Loucy (cell line): ENCODE measurements around the gene RNF169.
A peak's percentile ranks its signal among the peaks of the same experiment; 100 is the strongest.

Experiments used
- H2AFZ ChIP-seq: fragments of 200-600 bp; sonication (generic); 2 replicates; pipeline ENCODE4 v1.6.0; 2016; ENCODE audit warnings: antibody characterized with exemption, mild to moderate bottlenecking, low read length, moderate library complexity
- H3F3A ChIP-seq: fragments of 200-600 bp; 2 replicates; pipeline ENCODE4 v1.6.0; 2016; ENCODE audit warnings: antibody characterized with exemption, low read depth, mild to moderate bottlenecking
- H3K27me3 ChIP-seq: fragments of 200-600 bp; sonication (generic); 2 replicates; pipeline ENCODE4 v1.6.1; 2014; ENCODE audit warnings: low read length, mild to moderate bottlenecking; ENCODE audit not compliant: insufficient read depth, poor library complexity, severe bottlenecking
- H3K36me3 ChIP-seq: fragments of 200-600 bp; sonication (generic); 2 replicates; pipeline ENCODE4 v1.6.1; 2016; ENCODE audit warnings: low read length; ENCODE audit not compliant: insufficient read depth
- H3K4me1 ChIP-seq: fragments of 200-600 bp; sonication (generic); 2 replicates; pipeline ENCODE4 v1.5.1; 2014; ENCODE audit warnings: low read length, mild to moderate bottlenecking; ENCODE audit not compliant: insufficient read depth, poor library complexity, severe bottlenecking
- H3K4me2 ChIP-seq: fragments of 200-600 bp; sonication (generic); 2 replicates; pipeline ENCODE4 v1.6.0; 2014; ENCODE audit warnings: antibody characterized with exemption, low read length, low read depth, mild to moderate bottlenecking; ENCODE audit not compliant: poor library complexity, severe bottlenecking
- H3K4me3 ChIP-seq: fragments of 200-600 bp; sonication (generic); 2 replicates; pipeline ENCODE4 v1.5.1; 2014; ENCODE audit warnings: low read length, mild to moderate bottlenecking, mixed read lengths; ENCODE audit not compliant: poor library complexity, severe bottlenecking
- H3K79me2 ChIP-seq: fragments of 200-600 bp; sonication (generic); 2 replicates; pipeline ENCODE4 v1.6.1; 2014; ENCODE audit warnings: low read length; ENCODE audit not compliant: insufficient read depth
- H3K9ac ChIP-seq: fragments of 200-600 bp; sonication (generic); 2 replicates; pipeline ENCODE4 v1.6.0; 2014; ENCODE audit warnings: mild to moderate bottlenecking, low read depth, low read length, moderate library complexity; ENCODE audit not compliant: poor library complexity, severe bottlenecking
- H3K9me2 ChIP-seq: fragments of 200-600 bp; sonication (generic); replicated peaks from 2 replicates; pipeline ENCODE4 v1.6.1; 2016; ENCODE audit warnings: low read depth, low read length, mixed read lengths
- H3K9me3 ChIP-seq: fragments of 200-600 bp; sonication (generic); 2 replicates; pipeline ENCODE4 v1.6.1; 2014; ENCODE audit warnings: mild to moderate bottlenecking, antibody characterized with exemption, low read length, low read depth; ENCODE audit not compliant: insufficient read depth
- H4K20me1 ChIP-seq: fragments of 200-600 bp; sonication (generic); 2 replicates; pipeline ENCODE4 v1.6.0; 2014; ENCODE audit warnings: antibody characterized with exemption, low read length, mild to moderate bottlenecking; ENCODE audit not compliant: insufficient read depth, poor library complexity, severe bottlenecking
- EZH2phosphoT487 ChIP-seq: fragments of 200-600 bp; IDR thresholded peaks from 2 replicates; pipeline ENCODE4 v1.6.1; 2018; ENCODE audit warnings: antibody characterized with exemption, mild to moderate bottlenecking, moderate library complexity, borderline replicate concordance
- TF ChIP-seq, protein P1 (sequence below): fragments of 200-600 bp; sonication (generic); conservative IDR thresholded peaks from 2 replicates; pipeline ENCODE4 v1.5.1; 2014; ENCODE audit warnings: mild to moderate bottlenecking, antibody characterized with exemption, low read length

RNF169 gene

DNA sequence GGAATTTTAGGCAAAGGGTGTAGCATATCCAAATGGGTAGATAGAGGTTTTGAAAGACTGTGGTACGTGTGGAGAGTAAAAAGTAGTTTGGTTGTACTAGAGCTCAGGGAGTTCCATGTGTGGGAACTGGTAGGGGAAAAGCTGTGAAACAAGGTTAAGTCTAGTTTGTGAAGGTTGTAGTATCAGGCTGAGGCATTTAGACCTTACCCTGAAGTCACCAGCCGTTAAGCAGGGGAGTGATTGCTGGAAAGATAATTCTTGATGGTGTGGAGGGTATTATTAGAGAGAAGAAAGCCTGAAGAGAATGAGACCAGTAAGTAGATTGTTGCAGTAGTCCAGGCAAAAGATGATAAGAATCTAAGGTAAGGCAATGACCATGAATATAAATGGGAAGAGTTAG, 68.0 kb downstream of the RNF169 start:
- no peak overlapping the region for H3K4me3 ChIP-seq
- H3K9me2 ChIP-seq, result no peaks in the 10 kb centered on the region
- H3K9me3 ChIP-seq, result no peaks in the 10 kb centered on the region
- H3F3A ChIP-seq, result no peaks in the 10 kb centered on the region
- H3K27me3 ChIP-seq, result no peaks in the 10 kb centered on the region
- H3K79me2 ChIP-seq, result no peaks in the 10 kb centered on the region
- H3K4me1 ChIP-seq, result peaks cover 36% of the 10 kb centered on the region
- no peak overlapping the region for H3K9ac ChIP-seq
- TF ChIP-seq, protein P1, sequence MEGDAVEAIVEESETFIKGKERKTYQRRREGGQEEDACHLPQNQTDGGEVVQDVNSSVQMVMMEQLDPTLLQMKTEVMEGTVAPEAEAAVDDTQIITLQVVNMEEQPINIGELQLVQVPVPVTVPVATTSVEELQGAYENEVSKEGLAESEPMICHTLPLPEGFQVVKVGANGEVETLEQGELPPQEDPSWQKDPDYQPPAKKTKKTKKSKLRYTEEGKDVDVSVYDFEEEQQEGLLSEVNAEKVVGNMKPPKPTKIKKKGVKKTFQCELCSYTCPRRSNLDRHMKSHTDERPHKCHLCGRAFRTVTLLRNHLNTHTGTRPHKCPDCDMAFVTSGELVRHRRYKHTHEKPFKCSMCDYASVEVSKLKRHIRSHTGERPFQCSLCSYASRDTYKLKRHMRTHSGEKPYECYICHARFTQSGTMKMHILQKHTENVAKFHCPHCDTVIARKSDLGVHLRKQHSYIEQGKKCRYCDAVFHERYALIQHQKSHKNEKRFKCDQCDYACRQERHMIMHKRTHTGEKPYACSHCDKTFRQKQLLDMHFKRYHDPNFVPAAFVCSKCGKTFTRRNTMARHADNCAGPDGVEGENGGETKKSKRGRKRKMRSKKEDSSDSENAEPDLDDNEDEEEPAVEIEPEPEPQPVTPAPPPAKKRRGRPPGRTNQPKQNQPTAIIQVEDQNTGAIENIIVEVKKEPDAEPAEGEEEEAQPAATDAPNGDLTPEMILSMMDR, result no peak
- TF ChIP-seq EZH2phosphoT487, result no peak
- H4K20me1 ChIP-seq, result no peaks in the 10 kb centered on the region
- H2AFZ ChIP-seq, result no peak overlapping the region
- H3K4me2 ChIP-seq, result no peak overlapping the region
- peaks cover 34% of the 10 kb centered on the region; the same call in 1 of the 2 replicates for H3K36me3 ChIP-seq

DNA sequence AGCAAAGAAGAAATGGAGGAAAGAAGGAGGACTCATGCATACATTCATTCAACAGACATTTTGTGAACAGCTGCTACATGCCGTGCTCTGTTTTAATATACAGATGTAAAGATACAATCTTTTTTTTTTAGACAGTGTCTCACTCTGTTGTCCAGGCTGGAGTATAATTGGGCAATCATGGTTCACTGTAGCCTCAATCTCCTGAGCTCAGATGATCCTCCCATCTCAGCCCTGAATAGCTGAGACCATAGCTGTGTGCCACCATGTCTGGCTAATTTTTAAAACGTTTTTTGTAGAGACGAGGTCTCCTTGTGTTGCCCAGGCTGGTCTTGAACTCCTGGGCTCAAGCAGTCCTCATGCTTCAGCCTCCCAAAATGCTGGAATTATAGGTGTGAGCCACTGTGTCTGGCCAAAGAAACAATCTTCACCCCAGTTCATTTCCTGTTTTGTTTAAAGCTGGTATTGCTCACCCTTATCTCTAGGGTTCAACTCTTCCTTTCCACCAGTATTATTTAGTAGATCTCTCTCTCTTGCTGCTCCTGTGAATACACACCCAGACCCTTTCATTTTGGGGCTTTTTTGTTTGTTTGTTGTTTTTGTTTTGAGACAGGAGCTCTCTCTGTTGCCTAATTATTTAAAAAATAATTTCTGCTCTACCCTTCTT, 69.8 kb downstream of the RNF169 start:
- no peaks in the 10 kb centered on the region for H3F3A ChIP-seq

GRCh38 chr11:74819400-74819799, 70.8 kb downstream of the RNF169 start:
- Histone ChIP-seq H3K79me2 (no peaks in the 10 kb centered on the region), H3F3A (no peaks in the 10 kb centered on the region), H2AFZ (no peak overlapping the region), H3K9me3 (peaks cover 9% of the 10 kb centered on the region), H3K27me3 (no peaks in the 10 kb centered on the region), H3K4me1 (peaks cover 36% of the 10 kb centered on the region), H3K4me3 (no peak overlapping the region), H3K4me2 (no peak overlapping the region), H3K9me2 (no peaks in the 10 kb centered on the region), H4K20me1 (no peaks in the 10 kb centered on the region), H3K36me3 (peaks cover 55% of the 10 kb centered on the region), H3K9ac (no peak overlapping the region)
- no peak for TF ChIP-seq EZH2phosphoT487
- TF ChIP-seq, protein P1, result no peak

More for the DNA sequence above, 69.8 kb downstream of the RNF169 start:
- peaks cover 36% of the 10 kb centered on the region for H3K4me1 ChIP-seq
- no peaks in the 10 kb centered on the region for H3K9me2 ChIP-seq
- H3K4me3 ChIP-seq, result no peak overlapping the region
- no peaks in the 10 kb centered on the region for H3K27me3 ChIP-seq
- no peak overlapping the region for H3K9ac ChIP-seq
- H2AFZ ChIP-seq, result no peak overlapping the region
- no peaks in the 10 kb centered on the region for H4K20me1 ChIP-seq
- peak overlapping the region; percentile 17 for H3K4me2 ChIP-seq
- TF ChIP-seq, protein P1, result no peak
- TF ChIP-seq EZH2phosphoT487, result no peak
- H3K36me3 ChIP-seq, result peaks cover 46% of the 10 kb centered on the region
- no peaks in the 10 kb centered on the region; the same call in 1 of the 2 replicates for H3K9me3 ChIP-seq
- no peaks in the 10 kb centered on the region for H3K79me2 ChIP-seq
